ENCODE measurements around the gene ZNF563.
"Not testable (repeated sequence)": the region's sequence is repeated elsewhere in the genome, so short reads cannot be mapped to it uniquely, and the experiment has no call there.

Gene ZNF563

GRCh38 chr19:12333162-12334159, at the start of gene ZNF563:
Gene ZNF563, minus strand, starts transcription at chr19:12333633. Its CDS starts 151 bp downstream, at chr19:12333482.
- no peak for FAIRE-seq

- no peak for FAIRE-seq
These were observed 47.0 kb upstream of the ZNF563 start for GRCh38 chr19:12380444-12380737.

GRCh38 chr19:12379732-12380443, 46.5 kb upstream of the ZNF563 start:
- no peak for FAIRE-seq

GRCh38 chr19:12374026-12374425, 40.6 kb upstream of the ZNF563 start:
- no peak for FAIRE-seq

- peak; percentile 60 for FAIRE-seq
These were observed 32.1 kb upstream of the ZNF563 start, which contains the start of gene ZNF442 for GRCh38 chr19:12365236-12366162. Gene ZNF442, minus strand, starts transcription at chr19:12365683. Its CDS starts 2,052 bp downstream, at chr19:12363631.

GRCh38 chr19:12364391-12365235, 31.2 kb upstream of the ZNF563 start:
- no peak for FAIRE-seq

- FAIRE-seq = not testable (repeated sequence)
These were observed 28.8 kb upstream of the ZNF563 start for GRCh38 chr19:12362236-12362635.

- no peak for FAIRE-seq
These were observed 19.9 kb upstream of the ZNF563 start for GRCh38 chr19:12353375-12353774.

- no peak for FAIRE-seq
These were observed 17.4 kb upstream of the ZNF563 start for GRCh38 chr19:12350890-12351197.

GRCh38 chr19:12350185-12350889, 16.9 kb upstream of the ZNF563 start:
- no peak for FAIRE-seq

GRCh38 chr19:12346896-12347295, 13.5 kb upstream of the ZNF563 start:
- no peak for FAIRE-seq

- no peak for FAIRE-seq
These were observed 11.8 kb upstream of the ZNF563 start for GRCh38 chr19:12345197-12345596.

GRCh38 chr19:12331211-12331941, 2.1 kb downstream of the ZNF563 start:
- FAIRE-seq = no peak

- no peak for FAIRE-seq
These were observed 3.1 kb downstream of the ZNF563 start for GRCh38 chr19:12330340-12330739.

GRCh38 chr19:12325690-12326089, 7.7 kb downstream of the ZNF563 start:
- FAIRE-seq = no peak

- no peak for FAIRE-seq
These were observed 14.5 kb downstream of the ZNF563 start for GRCh38 chr19:12318782-12319413.

- no peak for FAIRE-seq
These were observed 18.9 kb downstream of the ZNF563 start for GRCh38 chr19:12314553-12314952.

GRCh38 chr19:12308891-12309290, 24.5 kb downstream of the ZNF563 start:
- not testable (repeated sequence) for FAIRE-seq

GRCh38 chr19:12295191-12295590, 38.2 kb downstream of the ZNF563 start:
- no peak for FAIRE-seq

Data from islet of Langerhans (tissue), 1 donor.